Measurements from ENCODE around the gene GTPBP6. TPM values are rescaled to one million over a fixed set of nuclear protein-coding genes. Genes with fewer than 3 reads are reported as not detected.

Gene GTPBP6
- total RNA-seq, 3 donors from 2014 or later (not counting 1 experiment from before 2014, with no cell fraction given): 46.9 to 62.8 (median 49.8) TPM

DNA sequence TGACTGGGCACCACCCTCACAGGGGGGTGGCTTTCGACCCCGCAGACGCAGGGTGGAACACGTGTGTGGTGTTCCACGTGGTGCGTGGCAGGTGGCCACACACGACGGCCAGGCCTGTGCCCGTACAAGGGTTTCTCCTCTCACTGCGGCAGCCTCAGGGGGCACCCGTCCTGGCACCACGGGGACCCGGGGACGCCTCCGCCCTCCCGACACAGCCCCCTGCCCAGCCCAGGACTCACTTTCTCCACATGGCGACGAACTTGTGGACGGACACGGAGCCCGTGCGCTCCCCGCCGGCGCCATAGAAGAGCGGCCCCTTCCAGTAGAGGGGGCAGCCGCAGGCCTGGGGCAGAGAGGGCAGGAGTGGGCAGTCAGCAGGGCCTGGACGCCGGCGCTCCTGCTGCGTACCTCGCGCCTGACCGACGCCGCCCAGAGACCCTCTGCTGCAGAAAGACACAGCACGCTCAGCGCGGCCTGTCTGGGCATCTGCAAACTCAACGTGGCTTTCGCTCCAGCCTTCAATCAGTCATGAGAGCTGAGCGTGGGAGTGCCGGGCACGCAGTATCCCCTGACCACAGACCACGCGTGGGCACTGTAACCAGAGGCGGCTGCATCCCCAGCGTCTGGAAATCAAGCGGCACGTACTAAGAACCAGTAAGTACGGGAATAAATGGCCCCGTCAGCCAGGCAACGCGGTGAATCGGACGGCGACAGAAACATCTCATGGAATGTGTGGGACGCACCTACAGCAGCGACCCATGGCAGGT lies 28.9 kb upstream of the GTPBP6 start:
- H3K27ac Mint-ChIP-seq: no peak overlapping the region
- no peaks in the 10 kb centered on the region for H3K27me3 Mint-ChIP-seq (ENCODE audit: low read depth in 2 of 2)
- H3K27me3 ChIP-seq (ENCODE audit: control insufficient read depth, insufficient read depth, low read length): no peaks in the 10 kb centered on the region
- intact Hi-C loops (cut with micrococcal nuclease): loop anchor here (10.0 kb wide), 1 partner anchor 57 kb away; no protein-coding TSS in a partner anchor
- H3K36me3 Mint-ChIP-seq: no peaks in the 10 kb centered on the region
- no peak overlapping the region for H3K27ac ChIP-seq (ENCODE audit: low read length)
- DNase-seq (peak in 1 of 2 donors; percentile 13), ATAC-seq (no peak)
- no peak overlapping the region for H3K4me3 Mint-ChIP-seq
- TF ChIP-seq, protein P1, sequence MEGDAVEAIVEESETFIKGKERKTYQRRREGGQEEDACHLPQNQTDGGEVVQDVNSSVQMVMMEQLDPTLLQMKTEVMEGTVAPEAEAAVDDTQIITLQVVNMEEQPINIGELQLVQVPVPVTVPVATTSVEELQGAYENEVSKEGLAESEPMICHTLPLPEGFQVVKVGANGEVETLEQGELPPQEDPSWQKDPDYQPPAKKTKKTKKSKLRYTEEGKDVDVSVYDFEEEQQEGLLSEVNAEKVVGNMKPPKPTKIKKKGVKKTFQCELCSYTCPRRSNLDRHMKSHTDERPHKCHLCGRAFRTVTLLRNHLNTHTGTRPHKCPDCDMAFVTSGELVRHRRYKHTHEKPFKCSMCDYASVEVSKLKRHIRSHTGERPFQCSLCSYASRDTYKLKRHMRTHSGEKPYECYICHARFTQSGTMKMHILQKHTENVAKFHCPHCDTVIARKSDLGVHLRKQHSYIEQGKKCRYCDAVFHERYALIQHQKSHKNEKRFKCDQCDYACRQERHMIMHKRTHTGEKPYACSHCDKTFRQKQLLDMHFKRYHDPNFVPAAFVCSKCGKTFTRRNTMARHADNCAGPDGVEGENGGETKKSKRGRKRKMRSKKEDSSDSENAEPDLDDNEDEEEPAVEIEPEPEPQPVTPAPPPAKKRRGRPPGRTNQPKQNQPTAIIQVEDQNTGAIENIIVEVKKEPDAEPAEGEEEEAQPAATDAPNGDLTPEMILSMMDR (IDR thresholded peaks at IDR 0.05): no peak
- 94% methylated on average over 59 of the region's 59 CpGs for whole genome bisulfite sequencing (ENCODE audit: insufficient coverage)
- H3K9me3 Mint-ChIP-seq: no peaks in the 10 kb centered on the region
- H3K4me1 ChIP-seq (ENCODE audit: control insufficient read depth, insufficient read depth, low read length): no peaks in the 10 kb centered on the region
- no peak overlapping the region for H3K4me3 ChIP-seq (ENCODE audit: low read length)
- H3K4me1 Mint-ChIP-seq: peaks cover 0 to 12% of the 10 kb centered on the region in 2 donors
- no peaks in the 10 kb centered on the region for H3K9me3 ChIP-seq (ENCODE audit: control insufficient read depth, insufficient read depth, low read length)
- H3K36me3 ChIP-seq (ENCODE audit: control insufficient read depth, insufficient read depth, low read length): no peaks in the 10 kb centered on the region

DNA sequence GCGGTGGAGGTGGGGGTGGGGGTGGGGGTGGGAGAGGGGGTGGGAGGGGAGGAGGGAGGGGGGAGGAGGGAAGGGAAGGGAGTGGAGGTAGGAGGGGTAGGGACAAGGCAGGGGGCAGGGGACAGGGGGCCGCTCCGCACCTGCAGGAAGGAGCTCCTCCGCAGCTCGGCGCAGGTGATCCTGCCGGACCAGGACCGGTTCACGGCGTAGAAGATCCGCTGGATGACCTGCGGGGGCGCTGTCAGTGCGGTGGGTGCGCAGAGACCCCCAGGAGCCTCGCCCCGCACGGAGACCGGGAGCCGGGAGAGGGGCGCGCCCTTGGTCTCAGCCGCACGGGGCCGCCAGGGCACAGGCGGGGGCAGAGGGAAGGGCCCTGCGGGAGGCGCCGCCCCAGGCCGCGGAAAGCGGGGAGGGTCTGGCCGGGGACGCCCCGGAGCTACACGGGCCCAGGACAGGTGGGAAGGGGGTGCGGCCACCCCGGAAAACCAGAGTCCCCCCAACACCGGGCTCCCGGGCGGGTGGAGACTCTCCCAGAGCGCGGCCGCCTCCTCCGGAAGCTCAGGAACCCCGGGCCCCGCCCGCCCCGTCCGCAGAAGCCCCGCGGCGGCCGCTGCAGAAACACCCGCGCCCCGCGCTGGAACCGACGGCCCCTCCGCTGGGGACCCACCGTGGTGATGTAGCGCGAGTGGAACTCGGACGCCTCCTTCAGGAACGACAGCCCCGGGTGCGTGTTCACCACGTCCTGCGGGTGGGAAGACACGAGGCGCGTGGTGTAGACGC lies 27.6 kb upstream of the GTPBP6 start:
- Histone ChIP-seq H3K4me3 (ENCODE audit: low read length) (no peak overlapping the region), H3K9me3 (ENCODE audit: control insufficient read depth, insufficient read depth, low read length) (no peaks in the 10 kb centered on the region), H3K4me1 (ENCODE audit: control insufficient read depth, insufficient read depth, low read length) (no peaks in the 10 kb centered on the region), H3K27me3 (ENCODE audit: control insufficient read depth, insufficient read depth, low read length) (no peaks in the 10 kb centered on the region), H3K27ac (ENCODE audit: low read length) (no peak overlapping the region), H3K36me3 (ENCODE audit: control insufficient read depth, insufficient read depth, low read length) (no peaks in the 10 kb centered on the region)
- ATAC-seq (no peak), DNase-seq (peak in 1 of 2 donors; percentile 12)
- no peak overlapping the region for H3K27ac Mint-ChIP-seq
- peaks cover 2 to 3% of the 10 kb centered on the region in 2 donors for H3K9me3 Mint-ChIP-seq
- H3K27me3 Mint-ChIP-seq (ENCODE audit: low read depth in 2 of 2): no peaks in the 10 kb centered on the region
- H3K4me3 Mint-ChIP-seq: no peak overlapping the region
- H3K4me1 Mint-ChIP-seq: peaks cover 0 to 10% of the 10 kb centered on the region in 2 donors
- TF ChIP-seq, protein P1 (IDR thresholded peaks at IDR 0.05): no peak
- 95% methylated on average over 74 of the region's 75 CpGs for WGBS (ENCODE audit: insufficient coverage)
- intact Hi-C loops (cut with micrococcal nuclease): loop anchor here (10.0 kb wide), 1 partner anchor 59 kb away; no protein-coding TSS in a partner anchor
- H3K36me3 Mint-ChIP-seq: no peaks in the 10 kb centered on the region

DNA sequence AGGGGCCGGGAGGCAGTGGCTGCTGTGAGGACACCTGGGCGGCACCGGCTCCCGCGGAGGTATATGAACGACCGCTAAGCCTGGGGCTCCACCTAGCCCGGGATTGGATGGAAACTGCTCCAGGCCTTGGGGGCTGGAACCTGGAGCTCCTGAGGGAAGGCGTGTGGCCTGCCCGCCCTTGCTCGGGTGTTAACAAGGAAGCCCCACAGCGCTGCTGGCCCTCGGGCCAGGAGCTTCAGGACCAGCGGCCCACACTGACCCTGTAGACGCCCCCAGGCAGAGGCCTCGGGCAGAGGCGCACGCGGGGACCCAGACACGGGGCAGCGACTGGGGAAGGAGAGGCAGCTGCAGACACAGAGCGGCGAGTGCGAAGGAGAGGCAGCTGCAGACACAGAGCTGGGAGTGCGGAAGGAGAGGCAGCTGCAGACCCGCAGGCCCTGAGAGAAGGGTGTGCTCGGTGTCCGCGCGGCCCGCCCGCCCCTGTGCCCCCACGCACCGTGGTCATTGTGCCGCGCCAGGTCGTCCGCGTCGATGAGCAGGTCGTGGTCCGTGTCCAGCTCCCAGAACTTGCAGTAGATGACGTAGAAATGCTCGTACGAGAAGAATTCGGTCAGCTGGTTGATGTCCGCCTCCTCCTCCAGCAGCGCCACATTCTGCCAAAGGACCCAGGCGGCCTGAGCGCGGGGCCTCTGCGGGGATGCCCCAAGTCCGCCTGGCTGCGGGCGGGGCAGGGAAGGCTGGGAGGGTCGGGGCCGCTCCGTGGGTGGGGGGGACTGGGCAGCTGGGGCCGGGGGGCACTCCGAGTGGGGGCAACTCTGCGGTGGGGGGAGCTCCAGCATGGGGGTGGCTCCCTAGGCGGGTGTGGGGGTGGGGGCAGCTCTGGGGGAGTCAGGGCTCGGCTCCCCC lies 26.7 kb upstream of the GTPBP6 start:
- Histone ChIP-seq H3K27ac (ENCODE audit: low read length) (no peak overlapping the region), H3K27me3 (ENCODE audit: control insufficient read depth, insufficient read depth, low read length) (no peaks in the 10 kb centered on the region), H3K9me3 (ENCODE audit: control insufficient read depth, insufficient read depth, low read length) (no peaks in the 10 kb centered on the region), H3K36me3 (ENCODE audit: control insufficient read depth, insufficient read depth, low read length) (no peaks in the 10 kb centered on the region), H3K4me3 (ENCODE audit: low read length) (no peak overlapping the region), H3K4me1 (ENCODE audit: control insufficient read depth, insufficient read depth, low read length) (no peaks in the 10 kb centered on the region)
- Mint-ChIP-seq H3K36me3 (no peaks in the 10 kb centered on the region), H3K27ac (no peak overlapping the region), H3K4me3 (no peak overlapping the region), H3K4me1 (peaks cover 0 to 7% of the 10 kb centered on the region in 2 donors), H3K9me3 (peaks cover 2 to 3% of the 10 kb centered on the region in 2 donors), H3K27me3 (ENCODE audit: low read depth in 2 of 2) (no peaks in the 10 kb centered on the region)
- intact Hi-C loops (cut with micrococcal nuclease): loop anchor here (10.0 kb wide), 1 partner anchor 60 kb away; no protein-coding TSS in a partner anchor
- ATAC-seq (no peak), DNase-seq (peak in 1 of 2 donors; percentile 7)
- 97% methylated on average over 59 of the region's 63 CpGs for WGBS (ENCODE audit: insufficient coverage)
- TF ChIP-seq, protein P1 (IDR thresholded peaks at IDR 0.05): no peak
